Measurements from ENCODE around the gene DHRS7B. TPM values are rescaled to one million over a fixed set of nuclear protein-coding genes. Genes with fewer than 3 reads are reported as not detected.

DHRS7B gene
- polyA plus RNA-seq, 10 donors = 20.1 to 29.2 (median 23.7) TPM

DNA sequence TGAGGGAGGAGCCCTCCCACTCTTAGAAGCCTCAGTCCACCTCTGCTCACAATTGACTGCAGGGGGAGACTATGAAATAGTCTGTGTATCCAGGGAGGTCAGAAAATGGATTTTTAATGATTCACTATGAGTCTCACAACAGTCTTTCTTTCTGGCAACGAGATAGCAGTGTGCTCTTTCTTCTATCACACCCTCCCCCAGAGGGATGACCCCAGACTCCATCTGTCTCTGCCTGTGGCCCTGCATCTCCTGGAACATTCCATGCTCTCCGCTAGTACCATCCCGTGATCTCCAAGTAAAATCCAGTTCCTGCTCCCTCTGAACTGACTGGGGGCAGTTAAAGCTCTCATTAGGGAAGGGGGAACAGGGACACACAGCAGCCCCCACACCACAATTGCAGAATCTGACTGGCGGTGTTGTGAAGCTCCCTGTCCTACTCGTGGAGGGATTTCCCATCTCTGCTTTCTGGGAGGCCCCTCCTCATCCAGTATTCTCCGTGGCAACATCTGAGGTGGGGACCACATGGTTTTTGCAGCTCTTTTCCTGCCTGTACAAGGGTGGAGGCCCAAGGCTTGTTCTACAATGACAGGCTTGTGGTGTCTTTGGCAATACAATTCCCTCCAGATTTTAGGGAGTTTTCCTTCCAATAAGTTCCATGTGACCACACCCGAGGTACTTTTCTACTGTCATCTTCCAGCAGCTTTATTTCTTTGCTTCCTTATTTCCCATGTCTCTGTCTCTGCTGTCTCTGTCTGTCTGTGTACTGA is 107.0 kb downstream of the DHRS7B start:
- peak in 1 of 3 donors; percentile 55 for DNase-seq

GRCh38 chr17:21235921-21236320 is 109.2 kb downstream of the DHRS7B start:
- no peak for DNase-seq

GRCh38 chr17:21239680-21240368 is 113.1 kb downstream of the DHRS7B start:
- DNase-seq = no peak

DNA sequence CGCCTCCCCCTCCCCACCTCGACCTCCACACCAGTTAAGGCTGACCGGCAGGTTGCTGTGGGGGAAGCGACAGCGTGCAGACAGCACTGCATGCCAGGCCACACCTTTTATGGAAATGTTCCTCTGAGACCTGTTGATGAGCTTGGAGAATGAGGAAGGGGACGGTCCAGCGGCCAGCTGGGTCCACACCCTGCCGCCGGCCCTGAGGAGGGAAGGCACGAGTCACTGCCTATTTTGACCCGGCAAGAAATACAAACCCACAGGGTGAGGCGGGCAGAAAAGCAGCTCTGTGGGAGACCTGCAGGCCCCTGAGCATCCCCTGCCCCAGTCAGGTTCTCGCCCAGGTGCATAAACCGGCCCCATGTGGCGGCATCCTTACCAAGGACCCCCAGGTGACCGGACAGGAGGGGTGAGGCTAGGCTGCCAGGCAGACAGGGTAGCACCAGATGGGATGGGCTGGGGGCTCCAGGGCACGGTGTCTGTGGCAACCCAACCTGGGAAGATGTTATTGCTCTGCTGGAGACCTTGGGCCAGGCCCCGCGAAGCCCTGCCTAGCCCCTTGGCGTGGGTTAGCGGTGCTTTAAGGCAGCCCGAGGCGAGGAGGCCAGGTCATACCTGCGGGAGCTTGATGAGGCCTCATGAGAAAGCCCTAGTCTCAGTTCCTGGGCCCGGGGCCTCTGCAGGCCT is 113.7 kb downstream of the DHRS7B start:
- DNase-seq = no peak

Other genes with a start within 250 kb of the DHRS7B start
- 100 to 1,000 TPM; 135 to 203 (median 155) TPM for gene USP22, start 84.0 kb upstream of the DHRS7B start, polyA plus RNA-seq (ENCODE audit: insufficient read length in 10 of 10)
- 10 to 100 TPM; 22.9 to 30.0 (median 26.6) TPM for gene TMEM11, start 87.2 kb downstream of the DHRS7B start, polyA plus RNA-seq (ENCODE audit: insufficient read length in 10 of 10)
- 10 to 100 TPM in 9 of 10 donors, 1 to 10 TPM in 1; 9.8 to 18.1 (median 15.1) TPM for gene NATD1, start 126.4 kb downstream of the DHRS7B start, polyA plus RNA-seq (ENCODE audit: insufficient read length in 10 of 10)
- gene MAP2K3, start 157.7 kb downstream of the DHRS7B start, polyA plus RNA-seq (ENCODE audit: insufficient read length in 10 of 10) = 10 to 100 TPM; 20.6 to 31.8 (median 24.0) TPM
- gene KCNJ12, start 249.4 kb downstream of the DHRS7B start, polyA plus RNA-seq (ENCODE audit: insufficient read length in 10 of 10) = 10 to 100 TPM in 5 of 10 donors, 1 to 10 TPM in 5; 4.5 to 15.1 (median 9.9) TPM

Measured in muscle of back (tissue), 11 donors.